ENCODE data around the gene ITGA11.
"Not testable (repeated sequence)": the region's sequence is repeated elsewhere in the genome, so short reads cannot be mapped to it uniquely, and the experiment has no call there.

DNA sequence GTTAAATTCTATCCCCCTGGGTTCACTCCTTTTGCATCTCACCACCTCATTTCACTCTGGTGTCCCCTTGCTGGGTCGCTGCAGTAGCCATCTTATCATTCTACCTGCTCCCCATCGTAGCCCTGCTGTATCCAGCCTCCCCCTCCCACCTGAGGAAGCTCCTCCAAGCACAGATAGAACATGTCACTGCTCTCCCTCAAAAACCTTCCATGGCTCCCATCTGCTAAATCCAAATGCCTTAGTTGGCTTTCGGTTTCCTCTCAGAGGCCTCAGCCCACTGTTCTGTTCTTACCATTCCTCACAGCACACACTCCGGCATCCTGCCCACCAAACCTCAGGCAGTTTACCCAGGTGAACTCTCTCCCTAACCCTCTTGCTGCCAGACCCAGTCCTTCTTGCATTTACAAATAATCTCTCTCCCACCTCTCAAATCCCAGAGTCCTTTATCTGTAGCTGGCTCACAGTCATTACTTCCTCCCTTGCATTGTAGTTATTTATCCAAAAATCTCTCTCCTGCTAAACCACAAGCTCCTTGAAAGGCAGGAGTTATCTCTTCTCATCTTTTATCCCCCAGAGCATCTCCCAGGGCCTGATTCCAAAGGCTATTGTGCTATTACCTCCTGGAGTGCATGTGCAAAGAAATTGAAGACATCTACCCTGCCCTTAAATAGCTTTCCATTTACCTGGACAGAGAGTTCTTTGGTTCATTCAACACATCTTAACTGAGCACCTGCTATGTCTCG, 9.4 kb downstream of the ITGA11 start:
- TF ChIP-seq POLR2AphosphoS5 (IDR thresholded peaks at IDR 0.05) = not testable (repeated sequence)
- TF ChIP-seq, protein P1, sequence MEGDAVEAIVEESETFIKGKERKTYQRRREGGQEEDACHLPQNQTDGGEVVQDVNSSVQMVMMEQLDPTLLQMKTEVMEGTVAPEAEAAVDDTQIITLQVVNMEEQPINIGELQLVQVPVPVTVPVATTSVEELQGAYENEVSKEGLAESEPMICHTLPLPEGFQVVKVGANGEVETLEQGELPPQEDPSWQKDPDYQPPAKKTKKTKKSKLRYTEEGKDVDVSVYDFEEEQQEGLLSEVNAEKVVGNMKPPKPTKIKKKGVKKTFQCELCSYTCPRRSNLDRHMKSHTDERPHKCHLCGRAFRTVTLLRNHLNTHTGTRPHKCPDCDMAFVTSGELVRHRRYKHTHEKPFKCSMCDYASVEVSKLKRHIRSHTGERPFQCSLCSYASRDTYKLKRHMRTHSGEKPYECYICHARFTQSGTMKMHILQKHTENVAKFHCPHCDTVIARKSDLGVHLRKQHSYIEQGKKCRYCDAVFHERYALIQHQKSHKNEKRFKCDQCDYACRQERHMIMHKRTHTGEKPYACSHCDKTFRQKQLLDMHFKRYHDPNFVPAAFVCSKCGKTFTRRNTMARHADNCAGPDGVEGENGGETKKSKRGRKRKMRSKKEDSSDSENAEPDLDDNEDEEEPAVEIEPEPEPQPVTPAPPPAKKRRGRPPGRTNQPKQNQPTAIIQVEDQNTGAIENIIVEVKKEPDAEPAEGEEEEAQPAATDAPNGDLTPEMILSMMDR (IDR thresholded peaks at IDR 0.05) = not testable (repeated sequence)

Data from suprapubic skin (tissue), 3 donors.